Ishikawa (cell line): ENCODE results near the gene CATSPER3.

ENCODE experiments used
- EP300 ChIP-seq: IDR thresholded peaks from 2 replicates; pipeline ENCODE4 v1.6.1; 2012; ENCODE audit warnings: borderline replicate concordance
- MAX ChIP-seq: IDR thresholded peaks from 2 replicates; pipeline ENCODE4 v1.6.1; 2012
- YY1 ChIP-seq: IDR thresholded peaks from 2 replicates; pipeline ENCODE4 v1.6.1; 2012; ENCODE audit warnings: low read depth

DNA sequence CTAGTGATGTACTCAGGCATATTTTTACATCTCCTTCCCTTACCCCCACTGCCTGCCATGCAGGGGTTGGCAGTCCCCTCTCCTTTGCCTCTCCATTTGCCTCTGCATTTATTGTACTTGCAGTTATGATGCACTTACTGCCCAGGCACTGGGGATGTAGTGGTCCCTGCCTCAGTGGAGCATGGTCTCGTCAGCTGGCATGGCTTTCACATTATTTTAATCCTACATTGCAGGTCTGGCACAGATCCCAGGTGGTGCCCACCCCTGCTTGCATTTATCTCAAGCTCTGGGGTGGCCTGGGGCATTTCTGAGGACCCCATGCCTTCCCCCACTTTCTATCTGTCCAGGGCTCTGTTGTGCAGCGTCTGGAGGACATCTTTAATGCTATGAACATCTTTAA is 89.5 kb downstream of the CATSPER3 start:
- TF ChIP-seq YY1 (no peak), MAX (no peak), EP300 (no peak)
